HepG2 (cell line): ENCODE results near the gene NDUFB3. TPM values are rescaled to one million over a fixed set of nuclear protein-coding genes. Genes with fewer than 3 reads are reported as not detected.

ENCODE experiments used
- ARHGAP35 ChIP-seq: sonication (generic); formaldehyde crosslinking; IDR thresholded peaks from 2 replicates; pipeline ENCODE4 v1.9.0; 2022; ENCODE audit warnings: mild to moderate bottlenecking, inconsistent platforms, moderate library complexity, missing genetic modification reagents, borderline replicate concordance
- HNRNPH1 ChIP-seq: fragments of 200-400 bp; formaldehyde crosslinking; optimal IDR thresholded peaks from 2 replicates; pipeline ENCODE3; 2017; ENCODE audit warnings: mild to moderate bottlenecking, low read depth, low read length
- MAZ ChIP-seq, 2 experiments: sonication (generic) in 1 of 2; formaldehyde crosslinking in 1 of 2; IDR thresholded peaks; 2 replicates each; pipeline versions ENCODE4 v1.5.0 to v1.6.1; 2012 to 2020; ENCODE audit warnings: low read depth in 2 of 2, mild to moderate bottlenecking in 2 of 2, borderline replicate concordance in 1 of 2, improper control_type of control experiment in 1 of 2, low read length in 1 of 2, missing genetic modification reagents in 1 of 2, moderate library complexity in 1 of 2
- XBP1 ChIP-seq: sonication (generic); formaldehyde crosslinking; IDR thresholded peaks from 2 replicates; pipeline ENCODE4 v1.5.0; 2020; ENCODE audit warnings: missing genetic modification reagents
- ZNF552 ChIP-seq: sonication (generic); formaldehyde crosslinking; IDR thresholded peaks from 2 replicates; pipeline ENCODE4 v1.9.0; 2022; ENCODE audit warnings: missing genetic modification reagents, mild to moderate bottlenecking, borderline replicate concordance
- ZNF564 ChIP-seq: sonication (generic); formaldehyde crosslinking; IDR thresholded peaks from 2 replicates; pipeline ENCODE4 v1.8.1; 2023; ENCODE audit warnings: mild to moderate bottlenecking, missing genetic modification reagents
- ZSCAN20 ChIP-seq: sonication (generic); formaldehyde crosslinking; IDR thresholded peaks from 2 replicates; pipeline ENCODE4 v1.4.0; 2020; ENCODE audit warnings: missing genetic modification reagents, mild to moderate bottlenecking, borderline replicate concordance
- polyA plus RNA-seq, 8 experiments: library from polyadenylated mRNA; depleted of rRNA in 3 of 8; stranded (reverse) in 7 of 8; unstranded in 1 of 8; fragments of >200 nt; fragmentation: Illumina TruSeq in 4 of 8; extraction: Trizol in 4 of 8; gene quantifications; 2 replicates each; pipeline versions ENCODE4 v1.2.1 to v1.2.3, GENCODE V29; 2011 to 2016; ENCODE audit warnings: low read depth in 4 of 8, missing spikeins in 1 of 8, mixed read lengths in 1 of 8; ENCODE audit not compliant: insufficient read depth in 1 of 8
- total RNA-seq, 5 experiments: library from RNA; depleted of rRNA; stranded (reverse); fragments of >200 nt; fragmentation: Illumina TruSeq; extraction: Trizol; gene quantifications; 2 replicates each; pipeline ENCODE4 v1.2.3, GENCODE V29; 2016; ENCODE audit warnings: low read depth in 1 of 5
- TF ChIP-seq, protein P1 (sequence below): sonication (generic); formaldehyde crosslinking; IDR thresholded peaks from 2 replicates; pipeline ENCODE4 v1.8.1; 2023; ENCODE audit warnings: mild to moderate bottlenecking, missing genetic modification reagents
- TF ChIP-seq, protein P2 (sequence below): fragments of 450-650 bp; IDR thresholded peaks from 2 replicates; pipeline ENCODE4 v1.6.1; 2017
- TF ChIP-seq, protein P3 (sequence below): sonication (generic); formaldehyde crosslinking; IDR thresholded peaks from 2 replicates; pipeline ENCODE4 v1.4.0; 2020; ENCODE audit warnings: mild to moderate bottlenecking, missing genetic modification reagents
- TF ChIP-seq, protein P4 (sequence below): sonication (generic); formaldehyde crosslinking; IDR thresholded peaks from 2 replicates; pipeline ENCODE4 v1.9.0; 2021; ENCODE audit warnings: missing genetic modification reagents, borderline replicate concordance
- TF ChIP-seq, protein P5 (sequence below): sonication (generic); formaldehyde crosslinking; IDR thresholded peaks from 2 replicates; pipeline ENCODE4 v1.5.0; 2020; ENCODE audit warnings: mild to moderate bottlenecking, missing genetic modification reagents
- TF ChIP-seq, protein P6 (sequence below): sonication (generic); formaldehyde crosslinking; IDR thresholded peaks from 2 replicates; pipeline ENCODE4 v1.8.1; 2023; ENCODE audit warnings: mild to moderate bottlenecking, inconsistent platforms, moderate library complexity, missing genetic modification reagents, borderline replicate concordance

The NDUFB3 gene
- total and polyA plus RNA-seq, 2 of the 13 experiments (the other 11 are each of a cell fraction or from before 2014, with no cell fraction given), result 50.7 to 159 TPM

DNA sequence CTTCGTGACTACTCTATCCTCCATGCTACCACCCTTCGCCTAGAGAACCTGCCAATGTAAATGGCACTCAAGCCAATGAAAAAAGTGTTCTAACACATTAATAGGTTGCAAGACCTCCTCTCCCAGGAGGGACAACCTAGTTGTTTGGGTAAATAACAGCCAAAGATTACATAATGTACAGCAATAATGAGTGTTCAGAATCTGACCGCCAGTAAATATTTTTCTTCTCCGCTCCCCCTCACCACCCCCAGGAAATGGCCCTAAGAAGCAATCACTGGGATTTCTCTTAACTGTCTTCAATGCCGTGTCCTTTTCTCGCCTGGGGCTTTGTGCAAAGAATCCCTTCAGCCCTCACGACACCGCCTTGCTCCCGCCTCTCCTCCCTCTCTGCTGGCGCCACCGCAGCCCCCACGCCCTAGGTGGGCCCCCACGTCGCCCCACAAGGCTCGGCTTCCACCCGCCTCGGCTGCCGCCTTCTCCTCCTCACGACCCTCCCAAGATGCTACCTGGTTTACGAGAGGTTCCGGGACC lies 788 bp upstream of the NDUFB3 start (continued):
- TF ChIP-seq, protein P1, sequence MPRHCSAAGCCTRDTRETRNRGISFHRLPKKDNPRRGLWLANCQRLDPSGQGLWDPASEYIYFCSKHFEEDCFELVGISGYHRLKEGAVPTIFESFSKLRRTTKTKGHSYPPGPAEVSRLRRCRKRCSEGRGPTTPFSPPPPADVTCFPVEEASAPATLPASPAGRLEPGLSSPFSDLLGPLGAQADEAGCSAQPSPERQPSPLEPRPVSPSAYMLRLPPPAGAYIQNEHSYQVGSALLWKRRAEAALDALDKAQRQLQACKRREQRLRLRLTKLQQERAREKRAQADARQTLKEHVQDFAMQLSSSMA (CRISPR knock-in tag), result 0 out of 2 replicates have a peak, but pooled peaks have one; percentile 38
- TF ChIP-seq, protein P2, sequence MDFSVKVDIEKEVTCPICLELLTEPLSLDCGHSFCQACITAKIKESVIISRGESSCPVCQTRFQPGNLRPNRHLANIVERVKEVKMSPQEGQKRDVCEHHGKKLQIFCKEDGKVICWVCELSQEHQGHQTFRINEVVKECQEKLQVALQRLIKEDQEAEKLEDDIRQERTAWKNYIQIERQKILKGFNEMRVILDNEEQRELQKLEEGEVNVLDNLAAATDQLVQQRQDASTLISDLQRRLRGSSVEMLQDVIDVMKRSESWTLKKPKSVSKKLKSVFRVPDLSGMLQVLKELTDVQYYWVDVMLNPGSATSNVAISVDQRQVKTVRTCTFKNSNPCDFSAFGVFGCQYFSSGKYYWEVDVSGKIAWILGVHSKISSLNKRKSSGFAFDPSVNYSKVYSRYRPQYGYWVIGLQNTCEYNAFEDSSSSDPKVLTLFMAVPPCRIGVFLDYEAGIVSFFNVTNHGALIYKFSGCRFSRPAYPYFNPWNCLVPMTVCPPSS, result no peak
- TF ChIP-seq MAZ (IDR thresholded peaks at IDR 0.05; ENCODE audit: borderline replicate concordance, low read depth, low read length), result peak; percentile 10; the same call in 1 of the 2 replicates
- no peak for TF ChIP-seq MAZ (CRISPR knock-in tag; IDR thresholded peaks at IDR 0.05; ENCODE audit: low read depth)
- TF ChIP-seq HNRNPH1, result no peak
- TF ChIP-seq, protein P3, sequence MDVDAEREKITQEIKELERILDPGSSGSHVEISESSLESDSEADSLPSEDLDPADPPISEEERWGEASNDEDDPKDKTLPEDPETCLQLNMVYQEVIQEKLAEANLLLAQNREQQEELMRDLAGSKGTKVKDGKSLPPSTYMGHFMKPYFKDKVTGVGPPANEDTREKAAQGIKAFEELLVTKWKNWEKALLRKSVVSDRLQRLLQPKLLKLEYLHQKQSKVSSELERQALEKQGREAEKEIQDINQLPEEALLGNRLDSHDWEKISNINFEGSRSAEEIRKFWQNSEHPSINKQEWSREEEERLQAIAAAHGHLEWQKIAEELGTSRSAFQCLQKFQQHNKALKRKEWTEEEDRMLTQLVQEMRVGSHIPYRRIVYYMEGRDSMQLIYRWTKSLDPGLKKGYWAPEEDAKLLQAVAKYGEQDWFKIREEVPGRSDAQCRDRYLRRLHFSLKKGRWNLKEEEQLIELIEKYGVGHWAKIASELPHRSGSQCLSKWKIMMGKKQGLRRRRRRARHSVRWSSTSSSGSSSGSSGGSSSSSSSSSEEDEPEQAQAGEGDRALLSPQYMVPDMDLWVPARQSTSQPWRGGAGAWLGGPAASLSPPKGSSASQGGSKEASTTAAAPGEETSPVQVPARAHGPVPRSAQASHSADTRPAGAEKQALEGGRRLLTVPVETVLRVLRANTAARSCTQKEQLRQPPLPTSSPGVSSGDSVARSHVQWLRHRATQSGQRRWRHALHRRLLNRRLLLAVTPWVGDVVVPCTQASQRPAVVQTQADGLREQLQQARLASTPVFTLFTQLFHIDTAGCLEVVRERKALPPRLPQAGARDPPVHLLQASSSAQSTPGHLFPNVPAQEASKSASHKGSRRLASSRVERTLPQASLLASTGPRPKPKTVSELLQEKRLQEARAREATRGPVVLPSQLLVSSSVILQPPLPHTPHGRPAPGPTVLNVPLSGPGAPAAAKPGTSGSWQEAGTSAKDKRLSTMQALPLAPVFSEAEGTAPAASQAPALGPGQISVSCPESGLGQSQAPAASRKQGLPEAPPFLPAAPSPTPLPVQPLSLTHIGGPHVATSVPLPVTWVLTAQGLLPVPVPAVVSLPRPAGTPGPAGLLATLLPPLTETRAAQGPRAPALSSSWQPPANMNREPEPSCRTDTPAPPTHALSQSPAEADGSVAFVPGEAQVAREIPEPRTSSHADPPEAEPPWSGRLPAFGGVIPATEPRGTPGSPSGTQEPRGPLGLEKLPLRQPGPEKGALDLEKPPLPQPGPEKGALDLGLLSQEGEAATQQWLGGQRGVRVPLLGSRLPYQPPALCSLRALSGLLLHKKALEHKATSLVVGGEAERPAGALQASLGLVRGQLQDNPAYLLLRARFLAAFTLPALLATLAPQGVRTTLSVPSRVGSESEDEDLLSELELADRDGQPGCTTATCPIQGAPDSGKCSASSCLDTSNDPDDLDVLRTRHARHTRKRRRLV (CRISPR knock-in tag), result peak; percentile 58
- TF ChIP-seq ARHGAP35 (CRISPR knock-in tag), result 0 out of 2 replicates have a peak, but pooled peaks have one; percentile 23
- no peak for TF ChIP-seq ZSCAN20 (CRISPR knock-in tag)
- 0 out of 2 replicates have a peak, but pooled peaks have one; percentile 8 for TF ChIP-seq ZNF564
- TF ChIP-seq, protein P4, sequence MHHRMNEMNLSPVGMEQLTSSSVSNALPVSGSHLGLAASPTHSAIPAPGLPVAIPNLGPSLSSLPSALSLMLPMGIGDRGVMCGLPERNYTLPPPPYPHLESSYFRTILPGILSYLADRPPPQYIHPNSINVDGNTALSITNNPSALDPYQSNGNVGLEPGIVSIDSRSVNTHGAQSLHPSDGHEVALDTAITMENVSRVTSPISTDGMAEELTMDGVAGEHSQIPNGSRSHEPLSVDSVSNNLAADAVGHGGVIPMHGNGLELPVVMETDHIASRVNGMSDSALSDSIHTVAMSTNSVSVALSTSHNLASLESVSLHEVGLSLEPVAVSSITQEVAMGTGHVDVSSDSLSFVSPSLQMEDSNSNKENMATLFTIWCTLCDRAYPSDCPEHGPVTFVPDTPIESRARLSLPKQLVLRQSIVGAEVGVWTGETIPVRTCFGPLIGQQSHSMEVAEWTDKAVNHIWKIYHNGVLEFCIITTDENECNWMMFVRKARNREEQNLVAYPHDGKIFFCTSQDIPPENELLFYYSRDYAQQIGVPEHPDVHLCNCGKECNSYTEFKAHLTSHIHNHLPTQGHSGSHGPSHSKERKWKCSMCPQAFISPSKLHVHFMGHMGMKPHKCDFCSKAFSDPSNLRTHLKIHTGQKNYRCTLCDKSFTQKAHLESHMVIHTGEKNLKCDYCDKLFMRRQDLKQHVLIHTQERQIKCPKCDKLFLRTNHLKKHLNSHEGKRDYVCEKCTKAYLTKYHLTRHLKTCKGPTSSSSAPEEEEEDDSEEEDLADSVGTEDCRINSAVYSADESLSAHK (CRISPR knock-in tag), result 0 out of 2 replicates have a peak, but pooled peaks have one; percentile 8
- TF ChIP-seq ZNF552, result 0 out of 2 replicates have a peak, but pooled peaks have one; percentile 10
- TF ChIP-seq, protein P5, sequence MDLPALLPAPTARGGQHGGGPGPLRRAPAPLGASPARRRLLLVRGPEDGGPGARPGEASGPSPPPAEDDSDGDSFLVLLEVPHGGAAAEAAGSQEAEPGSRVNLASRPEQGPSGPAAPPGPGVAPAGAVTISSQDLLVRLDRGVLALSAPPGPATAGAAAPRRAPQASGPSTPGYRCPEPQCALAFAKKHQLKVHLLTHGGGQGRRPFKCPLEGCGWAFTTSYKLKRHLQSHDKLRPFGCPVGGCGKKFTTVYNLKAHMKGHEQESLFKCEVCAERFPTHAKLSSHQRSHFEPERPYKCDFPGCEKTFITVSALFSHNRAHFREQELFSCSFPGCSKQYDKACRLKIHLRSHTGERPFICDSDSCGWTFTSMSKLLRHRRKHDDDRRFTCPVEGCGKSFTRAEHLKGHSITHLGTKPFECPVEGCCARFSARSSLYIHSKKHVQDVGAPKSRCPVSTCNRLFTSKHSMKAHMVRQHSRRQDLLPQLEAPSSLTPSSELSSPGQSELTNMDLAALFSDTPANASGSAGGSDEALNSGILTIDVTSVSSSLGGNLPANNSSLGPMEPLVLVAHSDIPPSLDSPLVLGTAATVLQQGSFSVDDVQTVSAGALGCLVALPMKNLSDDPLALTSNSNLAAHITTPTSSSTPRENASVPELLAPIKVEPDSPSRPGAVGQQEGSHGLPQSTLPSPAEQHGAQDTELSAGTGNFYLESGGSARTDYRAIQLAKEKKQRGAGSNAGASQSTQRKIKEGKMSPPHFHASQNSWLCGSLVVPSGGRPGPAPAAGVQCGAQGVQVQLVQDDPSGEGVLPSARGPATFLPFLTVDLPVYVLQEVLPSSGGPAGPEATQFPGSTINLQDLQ (CRISPR knock-in tag), result no peak
- TF ChIP-seq, protein P6, sequence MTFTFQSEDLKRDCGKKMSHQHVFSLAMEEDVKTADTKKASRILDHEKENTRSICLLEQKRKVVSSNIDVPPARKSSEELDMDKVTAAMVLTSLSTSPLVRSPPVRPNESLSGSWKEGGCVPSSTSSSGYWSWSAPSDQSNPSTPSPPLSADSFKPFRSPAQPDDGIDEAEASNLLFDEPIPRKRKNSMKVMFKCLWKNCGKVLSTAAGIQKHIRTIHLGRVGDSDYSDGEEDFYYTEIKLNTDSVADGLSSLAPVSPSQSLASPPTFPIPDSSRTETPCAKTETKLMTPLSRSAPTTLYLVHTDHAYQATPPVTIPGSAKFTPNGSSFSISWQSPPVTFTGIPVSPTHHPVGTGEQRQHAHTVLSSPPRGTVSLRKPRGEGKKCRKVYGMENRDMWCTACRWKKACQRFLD (CRISPR knock-in tag), result no peak
- TF ChIP-seq XBP1 (CRISPR knock-in tag), result no peak
